GM06990 (cell line): ENCODE results near the gene PUM1.
"Not testable (repeated sequence)": the region's sequence is repeated elsewhere in the genome, so short reads cannot be mapped to it uniquely, and the experiment has no call there.

ENCODE experiments used
- DNase-seq: peaks from one replicate; pipeline ENCODE4 v3.0.0-alpha.2; 2011; ENCODE audit not compliant: insufficient read length; ENCODE audit errors: extremely low read depth
- H3K27me3 ChIP-seq: replicated peaks from 2 replicates; pipeline ENCODE4 v1.6.0; 2011; ENCODE audit warnings: low read length; ENCODE audit not compliant: control insufficient read depth, insufficient read depth
- H3K36me3 ChIP-seq: 2 replicates; pipeline ENCODE4 v1.5.1; 2011; ENCODE audit warnings: low read length; ENCODE audit not compliant: control insufficient read depth, insufficient read depth
- H3K4me3 ChIP-seq: replicated peaks from 2 replicates; pipeline ENCODE4 v1.5.1; 2011; ENCODE audit warnings: low read depth, mild to moderate bottlenecking, control low read depth, low read length
- TF ChIP-seq, protein P1 (sequence below): IDR thresholded peaks from 2 replicates; pipeline ENCODE4 v1.5.1; 2011; ENCODE audit warnings: low read length, control low read depth, mild to moderate bottlenecking, inconsistent platforms; ENCODE audit not compliant: insufficient read depth, poor library complexity, severe bottlenecking

The PUM1 gene

GRCh38 chr1:31058012-31058411, 7.5 kb downstream of the PUM1 start:
- H3K36me3 ChIP-seq: peaks cover 16% of the 10 kb centered on the region
- DNase-seq: no peak
- TF ChIP-seq, protein P1, sequence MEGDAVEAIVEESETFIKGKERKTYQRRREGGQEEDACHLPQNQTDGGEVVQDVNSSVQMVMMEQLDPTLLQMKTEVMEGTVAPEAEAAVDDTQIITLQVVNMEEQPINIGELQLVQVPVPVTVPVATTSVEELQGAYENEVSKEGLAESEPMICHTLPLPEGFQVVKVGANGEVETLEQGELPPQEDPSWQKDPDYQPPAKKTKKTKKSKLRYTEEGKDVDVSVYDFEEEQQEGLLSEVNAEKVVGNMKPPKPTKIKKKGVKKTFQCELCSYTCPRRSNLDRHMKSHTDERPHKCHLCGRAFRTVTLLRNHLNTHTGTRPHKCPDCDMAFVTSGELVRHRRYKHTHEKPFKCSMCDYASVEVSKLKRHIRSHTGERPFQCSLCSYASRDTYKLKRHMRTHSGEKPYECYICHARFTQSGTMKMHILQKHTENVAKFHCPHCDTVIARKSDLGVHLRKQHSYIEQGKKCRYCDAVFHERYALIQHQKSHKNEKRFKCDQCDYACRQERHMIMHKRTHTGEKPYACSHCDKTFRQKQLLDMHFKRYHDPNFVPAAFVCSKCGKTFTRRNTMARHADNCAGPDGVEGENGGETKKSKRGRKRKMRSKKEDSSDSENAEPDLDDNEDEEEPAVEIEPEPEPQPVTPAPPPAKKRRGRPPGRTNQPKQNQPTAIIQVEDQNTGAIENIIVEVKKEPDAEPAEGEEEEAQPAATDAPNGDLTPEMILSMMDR: no peak
- no peaks in the 10 kb centered on the region for H3K27me3 ChIP-seq
- no peak overlapping the region for H3K4me3 ChIP-seq

- Histone ChIP-seq H3K36me3 (peaks cover 16% of the 10 kb centered on the region), H3K4me3 (no peak overlapping the region)
- TF ChIP-seq, protein P1: no peak
Measured at GRCh38 chr1:31055953-31056352, 9.6 kb downstream of the PUM1 start.

GRCh38 chr1:31055501-31055900, 10.0 kb downstream of the PUM1 start:
- H3K36me3 ChIP-seq: peaks cover 17% of the 10 kb centered on the region
- DNase-seq: no peak
- TF ChIP-seq, protein P1: no peak

More at GRCh38 chr1:31055953-31056352, 9.6 kb downstream of the PUM1 start:
- H3K27me3 ChIP-seq: no peaks in the 10 kb centered on the region
- DNase-seq: no peak

GRCh38 chr1:31054958-31055481, 10.5 kb downstream of the PUM1 start:
- Histone ChIP-seq H3K4me3 (no peak overlapping the region), H3K36me3 (peaks cover 17% of the 10 kb centered on the region), H3K27me3 (no peaks in the 10 kb centered on the region)
- TF ChIP-seq, protein P1: no peak
- no peak for DNase-seq

More at GRCh38 chr1:31055501-31055900, 10.0 kb downstream of the PUM1 start:
- no peak overlapping the region for H3K4me3 ChIP-seq
- no peaks in the 10 kb centered on the region for H3K27me3 ChIP-seq

DNA sequence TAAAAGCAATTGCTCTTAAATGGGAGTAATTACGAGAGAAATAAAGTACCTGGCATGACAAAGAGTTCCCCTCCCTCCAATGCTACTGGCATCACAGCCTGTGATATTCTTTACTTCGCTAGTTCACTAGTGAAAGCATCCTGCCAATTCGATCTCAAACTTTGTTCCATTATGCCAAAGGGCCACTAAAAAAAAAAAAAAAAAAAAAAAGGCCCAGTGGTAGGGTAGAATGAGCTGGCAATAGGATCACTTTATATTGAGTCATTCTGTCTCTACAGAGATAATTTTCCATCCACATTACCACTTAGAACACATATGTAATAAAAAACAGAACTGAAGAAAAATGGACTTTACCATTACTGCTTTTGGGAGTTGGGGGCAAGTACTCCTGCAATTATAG, 11.2 kb downstream of the PUM1 start:
- no peak for DNase-seq
- peaks cover 17% of the 10 kb centered on the region for H3K36me3 ChIP-seq
- H3K4me3 ChIP-seq: no peak overlapping the region
- TF ChIP-seq, protein P1: no peak
- no peaks in the 10 kb centered on the region for H3K27me3 ChIP-seq

GRCh38 chr1:31052613-31053012, 12.9 kb downstream of the PUM1 start:
- DNase-seq, H3K4me3 ChIP-seq, H3K27me3 ChIP-seq: not testable (repeated sequence)
- peaks cover 11% of the 10 kb centered on the region for H3K36me3 ChIP-seq
